ELR (cell line): ENCODE measurements around the gene PNLIPRP2.

ENCODE experiments used
- DNase-seq: peaks from one replicate; pipeline ENCODE4 v3.0.0-alpha.2; 2015; ENCODE audit warnings: low read depth

PNLIPRP2 gene

DNA sequence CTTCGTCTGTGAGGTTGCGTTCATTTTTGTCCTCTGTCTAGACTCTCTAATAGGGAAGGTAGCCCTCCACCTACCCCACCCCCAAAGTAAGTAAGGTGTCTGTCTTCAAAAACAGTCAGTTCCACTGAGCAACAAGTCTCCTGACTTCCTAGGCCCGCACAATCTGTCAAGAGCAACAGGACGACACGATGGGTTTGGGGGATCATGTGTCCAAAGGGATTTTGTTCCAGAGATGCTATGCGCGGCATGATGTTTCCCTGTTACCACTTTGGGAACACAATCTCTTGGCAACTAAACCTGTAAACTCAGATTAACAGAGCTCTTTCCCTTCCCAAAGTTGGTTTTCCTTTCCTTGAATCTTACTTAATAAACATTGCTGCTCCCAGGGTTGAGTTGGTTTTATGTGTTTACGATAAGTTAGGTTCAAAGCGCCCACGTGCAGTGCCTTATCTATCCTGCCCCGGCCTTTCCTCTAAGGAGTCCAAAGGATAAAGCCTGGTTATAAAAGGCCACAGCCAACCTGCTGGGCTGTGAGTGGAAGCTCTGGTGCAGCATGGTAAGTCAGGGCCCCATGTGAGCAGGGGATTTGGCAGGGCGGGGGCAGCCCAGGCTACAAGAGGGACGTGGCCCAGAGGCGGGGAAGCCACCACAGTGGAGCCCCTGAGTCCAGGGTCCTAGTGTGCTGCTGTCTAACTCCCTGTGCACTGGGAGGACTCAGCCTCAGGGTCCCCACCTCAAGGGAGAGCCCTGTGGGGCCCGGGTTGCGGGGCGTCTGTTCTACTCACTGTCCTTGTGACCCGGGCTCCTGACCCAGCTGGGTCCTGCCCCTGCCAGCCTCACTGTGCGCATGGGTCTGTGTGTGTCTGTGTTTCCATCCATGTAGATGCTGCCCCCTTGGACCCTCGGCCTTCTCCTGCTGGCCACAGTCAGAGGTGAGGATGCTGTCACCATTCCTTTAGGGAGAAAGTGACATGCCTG lies at the start of gene PNLIPRP2:
Gene PNLIPRP2 (plus strand): TSS at position 531 of the 978 bp plus-strand sequence.
- no peak for DNase-seq

DNA sequence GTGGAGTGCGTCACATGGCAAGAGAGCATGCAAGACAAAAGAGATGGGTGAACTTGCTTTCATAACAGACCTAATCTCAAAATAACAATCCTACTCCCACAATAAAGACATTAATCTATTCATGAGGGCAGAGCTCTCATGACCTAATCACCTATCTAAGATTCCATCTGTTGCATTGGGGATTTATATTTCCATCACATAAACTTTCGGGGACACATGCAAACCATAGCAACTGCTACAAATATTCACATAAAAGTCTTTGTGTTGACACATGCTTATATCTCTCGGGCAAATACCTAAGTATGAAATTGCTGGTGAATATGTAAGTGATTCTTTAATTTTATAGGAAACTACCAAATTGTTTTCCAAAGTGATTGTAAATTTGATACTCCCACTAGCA lies 46.0 kb upstream of the PNLIPRP2 start:
- DNase-seq = no peak

DNA sequence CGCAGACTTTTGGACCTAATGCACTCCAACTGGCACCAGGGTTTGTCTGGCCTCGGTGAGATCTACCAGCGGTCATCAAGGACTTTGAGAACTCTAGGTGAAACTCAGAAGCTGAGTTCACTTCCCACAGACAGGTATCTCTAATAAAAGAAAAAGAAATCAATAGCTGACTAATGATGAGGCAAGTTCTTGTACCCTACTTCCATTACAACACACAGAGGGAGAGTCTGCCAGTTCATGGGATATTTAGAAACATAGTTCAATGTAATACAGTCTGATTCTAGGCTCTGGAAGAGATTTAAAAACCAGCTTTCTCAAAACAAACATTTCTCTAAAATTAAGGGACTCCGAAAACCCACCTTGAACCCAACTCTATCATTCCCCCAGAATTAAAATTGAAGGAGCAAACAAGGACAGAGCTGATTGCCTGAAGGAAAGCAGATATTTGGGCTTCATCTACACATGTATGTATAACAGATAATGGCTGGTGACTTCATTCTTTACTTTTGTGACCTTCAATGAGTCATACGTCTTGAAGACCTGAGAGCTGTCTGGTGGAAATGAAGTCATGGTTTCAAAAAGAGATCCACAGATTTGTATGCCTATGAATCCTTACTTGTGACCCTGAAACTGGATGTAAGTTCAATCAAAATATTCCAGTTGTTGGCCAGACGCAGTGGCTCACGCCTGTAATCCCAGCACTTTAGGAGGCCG lies 32.7 kb upstream of the PNLIPRP2 start:
- DNase-seq = no peak

- DNase-seq = no peak
These were observed 31.8 kb upstream of the PNLIPRP2 start for GRCh38 chr10:116588995-116589394.

DNA sequence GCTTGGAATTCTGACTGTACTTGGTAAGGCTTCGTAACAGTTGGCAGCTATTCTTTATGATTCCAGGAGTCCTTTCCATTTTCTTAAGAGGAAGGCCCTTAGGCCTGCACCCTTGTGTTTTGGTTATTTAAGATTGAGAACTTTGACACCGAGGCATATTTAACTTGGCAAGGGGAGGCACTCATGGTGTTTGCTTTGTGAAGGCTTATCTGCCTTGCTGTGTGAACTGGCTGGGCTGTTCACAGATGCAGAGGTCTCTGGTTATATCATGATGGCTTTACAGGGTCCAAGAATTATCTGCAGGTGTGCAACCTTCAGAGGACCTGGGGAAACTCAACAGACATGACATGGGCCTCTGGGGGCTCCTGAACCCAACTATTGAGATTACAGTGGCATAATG lies 30.8 kb upstream of the PNLIPRP2 start:
- no peak for DNase-seq

- DNase-seq = no peak
These were observed 29.9 kb upstream of the PNLIPRP2 start, which contains the start of gene PNLIPRP1 for GRCh38 chr10:116590590-116591444. TSS of gene PNLIPRP1 (plus strand) at chr10:116590959. CDS start at chr10:116591130, 171 bp downstream.

DNA sequence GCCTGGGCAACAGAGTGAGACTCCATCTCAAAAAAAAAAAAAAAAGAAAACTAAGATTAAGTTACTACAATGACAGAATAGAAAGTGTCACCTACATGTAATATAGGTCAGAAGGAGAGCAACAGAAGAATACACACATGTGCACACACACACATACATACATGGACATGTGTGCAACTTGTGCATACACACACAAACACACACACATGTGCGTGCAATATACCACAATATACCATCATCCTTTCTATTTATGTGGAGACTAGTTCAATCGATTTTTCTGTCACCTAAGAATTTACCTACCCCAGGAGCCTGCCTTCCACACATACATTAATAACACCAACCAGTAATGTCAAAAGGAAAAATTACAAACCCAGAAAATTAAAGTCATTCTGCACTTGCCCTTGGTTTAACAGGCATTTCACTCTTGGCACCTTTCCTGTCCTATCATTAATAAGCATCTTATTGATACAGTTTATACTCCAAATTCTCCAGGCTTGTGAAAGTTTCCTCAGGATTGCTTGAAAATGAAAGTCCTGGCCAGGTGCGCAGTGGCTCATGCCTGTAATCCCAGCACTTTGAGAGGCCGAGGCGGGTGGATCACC lies 27.5 kb upstream of the PNLIPRP2 start:
- no peak for DNase-seq

- no peak for DNase-seq
These were observed 26.2 kb upstream of the PNLIPRP2 start for GRCh38 chr10:116594525-116595035.

DNA sequence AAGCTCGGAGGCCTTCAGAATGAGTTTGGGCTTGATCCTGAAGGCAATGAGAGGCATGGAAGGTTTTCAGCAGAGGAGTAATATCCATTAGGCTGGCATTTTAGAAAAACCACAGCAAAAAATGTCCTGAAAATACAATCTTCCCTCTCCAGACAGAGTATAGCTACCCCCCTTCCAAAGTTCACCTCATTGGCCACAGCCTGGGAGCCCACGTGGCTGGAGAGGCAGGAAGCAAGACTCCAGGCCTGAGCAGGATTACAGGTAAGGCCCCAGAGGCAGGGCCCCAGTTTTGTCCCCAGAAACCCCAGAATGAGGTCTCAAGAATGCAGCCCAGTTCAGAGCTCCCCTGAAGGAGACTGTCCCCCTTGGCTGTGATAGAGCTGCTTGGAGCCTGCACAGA lies 24.7 kb upstream of the PNLIPRP2 start:
- no peak for DNase-seq

GRCh38 chr10:116597543-116597942 lies 23.2 kb upstream of the PNLIPRP2 start:
- DNase-seq = no peak

- no peak for DNase-seq
These were observed 22.4 kb upstream of the PNLIPRP2 start for GRCh38 chr10:116598329-116598728.

- DNase-seq = no peak
These were observed 20.8 kb upstream of the PNLIPRP2 start for GRCh38 chr10:116599991-116600390.

- no peak for DNase-seq
These were observed 17.9 kb upstream of the PNLIPRP2 start for GRCh38 chr10:116602648-116603400.

GRCh38 chr10:116606061-116606483 lies 14.7 kb upstream of the PNLIPRP2 start:
- no peak for DNase-seq

- DNase-seq = no peak
These were observed 13.4 kb upstream of the PNLIPRP2 start for GRCh38 chr10:116607336-116607735.

GRCh38 chr10:116608686-116609594 lies 11.8 kb upstream of the PNLIPRP2 start:
- no peak for DNase-seq

DNA sequence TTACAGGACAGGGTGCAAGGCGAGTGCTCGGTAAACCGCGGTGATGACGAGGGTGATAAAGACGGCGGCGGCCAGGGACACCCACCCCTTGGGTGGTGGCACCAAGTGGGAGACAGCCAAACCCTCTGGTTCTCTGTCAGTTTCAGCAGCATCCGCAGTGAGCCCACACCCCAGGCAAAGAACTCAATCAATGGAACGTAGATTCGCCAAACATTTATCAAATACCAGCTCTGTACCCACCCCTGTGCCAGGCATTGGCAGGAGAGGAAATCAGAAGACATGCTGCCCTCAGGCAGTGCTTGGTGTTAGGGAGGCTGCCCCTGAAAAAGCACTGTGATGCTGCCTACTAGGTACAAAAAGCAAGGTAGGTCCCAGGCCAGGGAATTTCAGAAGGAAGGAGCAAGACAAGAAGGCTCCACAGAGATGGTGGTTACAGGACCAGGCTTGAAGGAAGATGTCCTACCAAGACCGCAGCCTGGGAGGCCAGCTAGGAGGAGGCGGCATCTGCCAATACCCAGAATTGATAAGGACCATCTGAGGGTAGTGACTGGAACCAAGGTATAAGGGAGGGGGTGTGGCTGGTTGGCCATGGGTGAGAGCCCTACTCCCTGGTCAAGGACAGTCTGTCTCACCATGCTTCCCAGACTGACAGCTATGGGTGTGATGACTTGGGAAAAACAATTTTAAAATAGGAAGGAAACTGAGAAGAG lies 10.2 kb upstream of the PNLIPRP2 start:
- DNase-seq = no peak

- no peak for DNase-seq
These were observed 9.6 kb upstream of the PNLIPRP2 start for GRCh38 chr10:116611153-116611545.
